HepG2 (cell line): ENCODE data around the gene ELMO2. TPM values are rescaled to one million over a fixed set of nuclear protein-coding genes. Genes with fewer than 3 reads are reported as not detected.
A peak's percentile ranks its signal among the peaks of the same experiment; 100 is the strongest.

ENCODE experiments used
- BORCS8-MEF2B ChIP-seq: sonication (generic); formaldehyde crosslinking; IDR thresholded peaks from 2 replicates; pipeline ENCODE4 v1.8.0; 2022; ENCODE audit warnings: mild to moderate bottlenecking, missing genetic modification reagents
- FOXC1 ChIP-seq: sonication (generic); formaldehyde crosslinking; IDR thresholded peaks from 2 replicates; pipeline ENCODE4 v1.8.0; 2022; ENCODE audit warnings: mild to moderate bottlenecking, missing genetic modification reagents, borderline replicate concordance
- KDM3A ChIP-seq: IDR thresholded peaks from 2 replicates; pipeline ENCODE4 v1.6.1; 2018; ENCODE audit warnings: low read depth, missing compliant biosample characterization
- POLR2AphosphoS2 ChIP-seq: IDR thresholded peaks from 2 replicates; pipeline ENCODE4 v1.6.1; 2011; ENCODE audit warnings: low read depth, low read length, improper control_type of control experiment
- TFAP4 ChIP-seq: sonication (generic); IDR thresholded peaks from 2 replicates; pipeline ENCODE4 v1.6.1; 2016; ENCODE audit warnings: low read depth, borderline replicate concordance
- XRCC5 ChIP-seq: fragments of 200-400 bp; formaldehyde crosslinking; optimal IDR thresholded peaks from 2 replicates; pipeline ENCODE3; 2017; ENCODE audit warnings: mild to moderate bottlenecking, low read length
- ZNF354B ChIP-seq: sonication (generic); formaldehyde crosslinking; IDR thresholded peaks from 2 replicates; pipeline ENCODE4 v1.8.0; 2022; ENCODE audit warnings: mild to moderate bottlenecking, missing genetic modification reagents
- ZNF441 ChIP-seq: sonication (generic); formaldehyde crosslinking; IDR thresholded peaks from 2 replicates; pipeline ENCODE4 v1.7.0; 2021; ENCODE audit warnings: missing genetic modification reagents, borderline replicate concordance
- ZNF660 ChIP-seq: sonication (generic); formaldehyde crosslinking; IDR thresholded peaks from 2 replicates; pipeline ENCODE4 v1.5.1; 2020; ENCODE audit warnings: mild to moderate bottlenecking, low read depth, missing genetic modification reagents, borderline replicate concordance
- polyA plus RNA-seq, 8 experiments: library from polyadenylated mRNA; depleted of rRNA in 3 of 8; stranded (reverse) in 7 of 8; unstranded in 1 of 8; fragments of >200 nt; fragmentation: Illumina TruSeq in 4 of 8; extraction: Trizol in 4 of 8; gene quantifications; 2 replicates each; pipeline versions ENCODE4 v1.2.1 to v1.2.3, GENCODE V29; 2011 to 2016; ENCODE audit warnings: low read depth in 4 of 8, missing spikeins in 1 of 8, mixed read lengths in 1 of 8; ENCODE audit not compliant: insufficient read depth in 1 of 8
- total RNA-seq, 5 experiments: library from RNA; depleted of rRNA; stranded (reverse); fragments of >200 nt; fragmentation: Illumina TruSeq; extraction: Trizol; gene quantifications; 2 replicates each; pipeline ENCODE4 v1.2.3, GENCODE V29; 2016; ENCODE audit warnings: low read depth in 1 of 5
- TF ChIP-seq, protein P1 (sequence below): sonication (generic); formaldehyde crosslinking; IDR thresholded peaks from 2 replicates; pipeline ENCODE4; 2020; ENCODE audit warnings: missing genetic modification reagents, mild to moderate bottlenecking, borderline replicate concordance
- TF ChIP-seq, protein P2 (sequence below): sonication (generic); formaldehyde crosslinking; IDR thresholded peaks from 2 replicates; pipeline ENCODE4 v1.5.1; 2020; ENCODE audit warnings: mild to moderate bottlenecking, missing genetic modification reagents
- TF ChIP-seq, protein P3 (sequence below): sonication (generic); formaldehyde crosslinking; IDR thresholded peaks from 2 replicates; pipeline ENCODE4 v1.4.0; 2020; ENCODE audit warnings: low read depth, mild to moderate bottlenecking, missing genetic modification reagents
- TF ChIP-seq, protein P4 (sequence below): IDR thresholded peaks from 2 replicates; pipeline ENCODE4 v1.6.1; 2018; ENCODE audit warnings: missing genetic modification reagents, mild to moderate bottlenecking, missing compliant biosample characterization
- TF ChIP-seq, protein P5 (sequence below): sonication (generic); formaldehyde crosslinking; IDR thresholded peaks from 2 replicates; pipeline ENCODE4 v1.4.0; 2020; ENCODE audit warnings: missing genetic modification reagents
- TF ChIP-seq, protein P6 (sequence below): sonication (generic); formaldehyde crosslinking; IDR thresholded peaks from 2 replicates; pipeline ENCODE4 v1.8.1; 2023; ENCODE audit warnings: mild to moderate bottlenecking, moderate library complexity, missing genetic modification reagents
- TF ChIP-seq, protein P7 (sequence below): sonication (generic); formaldehyde crosslinking; IDR thresholded peaks from 2 replicates; pipeline ENCODE4 v1.5.1; 2020; ENCODE audit warnings: mild to moderate bottlenecking, missing genetic modification reagents, borderline replicate concordance

The ELMO2 gene
- total and polyA plus RNA-seq, 2 of the 13 experiments (the other 11 are each of a cell fraction or from before 2014, with no cell fraction given): 30.6 to 35.7 TPM

GRCh38 chr20:46349035-46349741 lies 57.2 kb downstream of the ELMO2 start (continued):
- TF ChIP-seq, protein P1, sequence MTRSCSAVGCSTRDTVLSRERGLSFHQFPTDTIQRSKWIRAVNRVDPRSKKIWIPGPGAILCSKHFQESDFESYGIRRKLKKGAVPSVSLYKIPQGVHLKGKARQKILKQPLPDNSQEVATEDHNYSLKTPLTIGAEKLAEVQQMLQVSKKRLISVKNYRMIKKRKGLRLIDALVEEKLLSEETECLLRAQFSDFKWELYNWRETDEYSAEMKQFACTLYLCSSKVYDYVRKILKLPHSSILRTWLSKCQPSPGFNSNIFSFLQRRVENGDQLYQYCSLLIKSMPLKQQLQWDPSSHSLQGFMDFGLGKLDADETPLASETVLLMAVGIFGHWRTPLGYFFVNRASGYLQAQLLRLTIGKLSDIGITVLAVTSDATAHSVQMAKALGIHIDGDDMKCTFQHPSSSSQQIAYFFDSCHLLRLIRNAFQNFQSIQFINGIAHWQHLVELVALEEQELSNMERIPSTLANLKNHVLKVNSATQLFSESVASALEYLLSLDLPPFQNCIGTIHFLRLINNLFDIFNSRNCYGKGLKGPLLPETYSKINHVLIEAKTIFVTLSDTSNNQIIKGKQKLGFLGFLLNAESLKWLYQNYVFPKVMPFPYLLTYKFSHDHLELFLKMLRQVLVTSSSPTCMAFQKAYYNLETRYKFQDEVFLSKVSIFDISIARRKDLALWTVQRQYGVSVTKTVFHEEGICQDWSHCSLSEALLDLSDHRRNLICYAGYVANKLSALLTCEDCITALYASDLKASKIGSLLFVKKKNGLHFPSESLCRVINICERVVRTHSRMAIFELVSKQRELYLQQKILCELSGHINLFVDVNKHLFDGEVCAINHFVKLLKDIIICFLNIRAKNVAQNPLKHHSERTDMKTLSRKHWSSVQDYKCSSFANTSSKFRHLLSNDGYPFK (CRISPR knock-in tag): no peak
- TF ChIP-seq, protein P2, sequence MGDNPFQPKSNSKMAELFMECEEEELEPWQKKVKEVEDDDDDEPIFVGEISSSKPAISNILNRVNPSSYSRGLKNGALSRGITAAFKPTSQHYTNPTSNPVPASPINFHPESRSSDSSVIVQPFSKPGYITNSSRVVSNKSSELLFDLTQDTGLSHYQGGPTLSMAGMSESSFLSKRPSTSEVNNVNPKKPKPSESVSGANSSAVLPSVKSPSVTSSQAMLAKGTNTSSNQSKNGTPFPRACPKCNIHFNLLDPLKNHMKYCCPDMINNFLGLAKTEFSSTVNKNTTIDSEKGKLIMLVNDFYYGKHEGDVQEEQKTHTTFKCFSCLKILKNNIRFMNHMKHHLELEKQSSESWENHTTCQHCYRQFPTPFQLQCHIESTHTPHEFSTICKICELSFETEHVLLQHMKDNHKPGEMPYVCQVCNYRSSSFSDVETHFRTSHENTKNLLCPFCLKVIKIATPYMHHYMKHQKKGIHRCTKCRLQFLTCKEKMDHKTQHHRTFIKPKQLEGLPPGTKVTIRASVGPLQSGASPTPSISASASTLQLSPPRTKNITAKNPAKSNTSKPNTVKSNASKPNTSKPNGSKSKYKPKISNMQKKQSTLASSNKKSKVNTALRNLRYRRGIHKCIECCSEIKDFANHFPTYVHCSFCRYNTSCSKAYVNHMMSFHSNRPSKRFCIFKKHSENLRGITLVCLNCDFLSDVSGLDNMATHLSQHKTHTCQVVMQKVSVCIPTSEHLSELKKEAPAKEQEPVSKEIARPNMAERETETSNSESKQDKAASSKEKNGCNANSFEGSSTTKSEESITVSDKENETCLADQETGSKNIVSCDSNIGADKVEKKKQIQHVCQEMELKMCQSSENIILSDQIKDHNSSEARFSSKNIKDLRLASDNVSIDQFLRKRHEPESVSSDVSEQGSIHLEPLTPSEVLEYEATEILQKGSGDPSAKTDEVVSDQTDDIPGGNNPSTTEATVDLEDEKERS (CRISPR knock-in tag): no peak
- TF ChIP-seq XRCC5: peak; percentile 83
- TF ChIP-seq TFAP4: no peak; the same call in 1 of the 2 replicates
- TF ChIP-seq, protein P3, sequence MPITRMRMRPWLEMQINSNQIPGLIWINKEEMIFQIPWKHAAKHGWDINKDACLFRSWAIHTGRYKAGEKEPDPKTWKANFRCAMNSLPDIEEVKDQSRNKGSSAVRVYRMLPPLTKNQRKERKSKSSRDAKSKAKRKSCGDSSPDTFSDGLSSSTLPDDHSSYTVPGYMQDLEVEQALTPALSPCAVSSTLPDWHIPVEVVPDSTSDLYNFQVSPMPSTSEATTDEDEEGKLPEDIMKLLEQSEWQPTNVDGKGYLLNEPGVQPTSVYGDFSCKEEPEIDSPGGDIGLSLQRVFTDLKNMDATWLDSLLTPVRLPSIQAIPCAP (CRISPR knock-in tag): no peak
- no peak for TF ChIP-seq ZNF441 (CRISPR knock-in tag)
- TF ChIP-seq, protein P4, sequence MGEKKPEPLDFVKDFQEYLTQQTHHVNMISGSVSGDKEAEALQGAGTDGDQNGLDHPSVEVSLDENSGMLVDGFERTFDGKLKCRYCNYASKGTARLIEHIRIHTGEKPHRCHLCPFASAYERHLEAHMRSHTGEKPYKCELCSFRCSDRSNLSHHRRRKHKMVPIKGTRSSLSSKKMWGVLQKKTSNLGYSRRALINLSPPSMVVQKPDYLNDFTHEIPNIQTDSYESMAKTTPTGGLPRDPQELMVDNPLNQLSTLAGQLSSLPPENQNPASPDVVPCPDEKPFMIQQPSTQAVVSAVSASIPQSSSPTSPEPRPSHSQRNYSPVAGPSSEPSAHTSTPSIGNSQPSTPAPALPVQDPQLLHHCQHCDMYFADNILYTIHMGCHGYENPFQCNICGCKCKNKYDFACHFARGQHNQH (CRISPR knock-in tag): no peak
- TF ChIP-seq, protein P5, sequence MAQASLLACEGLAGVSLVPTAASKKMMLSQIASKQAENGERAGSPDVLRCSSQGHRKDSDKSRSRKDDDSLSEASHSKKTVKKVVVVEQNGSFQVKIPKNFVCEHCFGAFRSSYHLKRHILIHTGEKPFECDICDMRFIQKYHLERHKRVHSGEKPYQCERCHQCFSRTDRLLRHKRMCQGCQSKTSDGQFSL: peak; percentile 90
- TF ChIP-seq FOXC1 (CRISPR knock-in tag): no peak
- TF ChIP-seq, protein P6, sequence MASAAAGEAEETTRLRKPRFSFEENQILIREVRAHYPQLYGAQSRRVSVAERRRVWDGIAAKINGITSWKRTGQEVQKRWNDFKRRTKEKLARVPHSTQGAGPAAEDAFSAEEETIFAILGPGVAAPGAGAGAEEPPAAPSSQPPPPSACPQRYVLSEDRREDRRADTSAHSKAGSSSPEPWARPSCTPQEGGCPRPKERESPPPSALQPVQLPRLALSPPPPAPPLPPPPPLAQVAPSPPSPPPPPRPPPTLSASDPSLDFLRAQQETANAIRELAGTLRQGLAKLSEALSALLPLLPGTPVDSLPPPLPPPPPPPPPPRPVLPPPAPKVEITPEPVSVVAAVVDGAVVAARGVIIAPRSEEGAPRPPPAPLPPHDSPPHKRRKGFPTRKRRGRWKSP (CRISPR knock-in tag): no peak
- TF ChIP-seq ZNF354B (CRISPR knock-in tag): no peak
- TF ChIP-seq BORCS8-MEF2B: peak; percentile 75
- TF ChIP-seq, protein P7, sequence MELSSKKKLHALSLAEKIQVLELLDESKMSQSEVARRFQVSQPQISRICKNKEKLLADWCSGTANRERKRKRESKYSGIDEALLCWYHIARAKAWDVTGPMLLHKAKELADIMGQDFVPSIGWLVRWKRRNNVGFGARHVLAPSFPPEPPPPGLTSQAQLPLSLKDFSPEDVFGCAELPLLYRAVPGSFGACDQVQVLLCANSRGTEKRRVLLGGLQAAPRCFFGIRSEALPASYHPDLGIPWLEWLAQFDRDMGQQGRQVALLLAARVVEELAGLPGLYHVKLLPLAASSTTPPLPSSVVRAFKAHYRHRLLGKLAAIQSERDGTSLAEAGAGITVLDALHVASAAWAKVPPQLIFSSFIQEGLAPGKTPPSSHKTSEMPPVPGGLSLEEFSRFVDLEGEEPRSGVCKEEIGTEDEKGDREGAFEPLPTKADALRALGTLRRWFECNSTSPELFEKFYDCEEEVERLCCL (CRISPR knock-in tag): 0 out of 2 replicates have a peak, but pooled peaks have one; percentile 51
- no peak for TF ChIP-seq ZNF660 (CRISPR knock-in tag)
- 0 out of 2 replicates have a peak, but pooled peaks have one; percentile 44 for TF ChIP-seq KDM3A (CRISPR knock-in tag)
- no peak for TF ChIP-seq POLR2AphosphoS2
